LNCaP clone FGC (cell line): Measurements from ENCODE around the gene FOXR1.
"Not testable (repeated sequence)": the region's sequence is repeated elsewhere in the genome, so short reads cannot be mapped to it uniquely, and the experiment has no call there.

Experiments used
- DNase-seq: peaks from one replicate; pipeline ENCODE4 v3.0.0-alpha.2; 2011; ENCODE audit warnings: low read depth
- H3K4me3 ChIP-seq: 2 replicates; pipeline ENCODE4 v1.5.1; 2011; ENCODE audit warnings: mild to moderate bottlenecking, low read depth, low read length, control low read depth
- TF ChIP-seq, protein P1 (sequence below): IDR thresholded peaks from 2 replicates; pipeline ENCODE4 v1.5.1; 2012; ENCODE audit warnings: mild to moderate bottlenecking; ENCODE audit not compliant: control insufficient read depth, insufficient read depth; ENCODE audit errors: extremely low read depth

FOXR1 gene

DNA sequence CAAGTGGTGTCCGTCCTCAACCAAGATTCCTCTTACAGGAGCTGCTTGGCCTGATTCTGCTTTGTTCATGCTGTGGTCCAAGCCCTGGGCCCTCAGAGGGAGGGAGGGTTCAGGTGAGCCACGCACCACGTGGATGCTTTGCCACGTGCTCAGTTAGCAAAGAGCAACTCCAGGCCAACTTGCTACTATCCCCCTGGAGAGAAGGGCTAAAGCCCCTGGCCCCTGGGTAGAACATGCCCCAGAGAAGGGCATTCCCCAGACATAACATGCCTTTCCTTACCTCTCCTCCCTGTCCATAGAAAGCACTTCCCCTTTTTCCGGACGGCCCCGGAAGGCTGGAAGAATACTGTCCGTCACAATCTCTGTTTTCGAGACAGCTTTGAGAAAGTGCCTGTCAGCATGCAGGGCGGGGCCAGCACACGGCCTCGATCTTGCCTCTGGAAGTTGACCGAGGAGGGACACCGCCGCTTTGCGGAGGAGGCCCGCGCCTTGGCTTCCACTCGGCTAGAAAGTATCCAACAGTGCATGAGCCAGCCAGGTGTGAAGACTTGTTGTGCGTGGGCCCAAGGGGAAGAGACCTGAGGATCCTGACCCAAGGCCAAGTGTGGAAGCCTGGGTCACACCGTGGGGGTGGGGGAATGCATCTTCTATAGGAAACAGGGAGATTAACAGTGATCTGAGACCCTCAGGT, 8.8 kb downstream of the FOXR1 start:
- no peak for DNase-seq
- H3K4me3 ChIP-seq, result no peak overlapping the region
- TF ChIP-seq, protein P1, sequence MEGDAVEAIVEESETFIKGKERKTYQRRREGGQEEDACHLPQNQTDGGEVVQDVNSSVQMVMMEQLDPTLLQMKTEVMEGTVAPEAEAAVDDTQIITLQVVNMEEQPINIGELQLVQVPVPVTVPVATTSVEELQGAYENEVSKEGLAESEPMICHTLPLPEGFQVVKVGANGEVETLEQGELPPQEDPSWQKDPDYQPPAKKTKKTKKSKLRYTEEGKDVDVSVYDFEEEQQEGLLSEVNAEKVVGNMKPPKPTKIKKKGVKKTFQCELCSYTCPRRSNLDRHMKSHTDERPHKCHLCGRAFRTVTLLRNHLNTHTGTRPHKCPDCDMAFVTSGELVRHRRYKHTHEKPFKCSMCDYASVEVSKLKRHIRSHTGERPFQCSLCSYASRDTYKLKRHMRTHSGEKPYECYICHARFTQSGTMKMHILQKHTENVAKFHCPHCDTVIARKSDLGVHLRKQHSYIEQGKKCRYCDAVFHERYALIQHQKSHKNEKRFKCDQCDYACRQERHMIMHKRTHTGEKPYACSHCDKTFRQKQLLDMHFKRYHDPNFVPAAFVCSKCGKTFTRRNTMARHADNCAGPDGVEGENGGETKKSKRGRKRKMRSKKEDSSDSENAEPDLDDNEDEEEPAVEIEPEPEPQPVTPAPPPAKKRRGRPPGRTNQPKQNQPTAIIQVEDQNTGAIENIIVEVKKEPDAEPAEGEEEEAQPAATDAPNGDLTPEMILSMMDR, result no peak

DNA sequence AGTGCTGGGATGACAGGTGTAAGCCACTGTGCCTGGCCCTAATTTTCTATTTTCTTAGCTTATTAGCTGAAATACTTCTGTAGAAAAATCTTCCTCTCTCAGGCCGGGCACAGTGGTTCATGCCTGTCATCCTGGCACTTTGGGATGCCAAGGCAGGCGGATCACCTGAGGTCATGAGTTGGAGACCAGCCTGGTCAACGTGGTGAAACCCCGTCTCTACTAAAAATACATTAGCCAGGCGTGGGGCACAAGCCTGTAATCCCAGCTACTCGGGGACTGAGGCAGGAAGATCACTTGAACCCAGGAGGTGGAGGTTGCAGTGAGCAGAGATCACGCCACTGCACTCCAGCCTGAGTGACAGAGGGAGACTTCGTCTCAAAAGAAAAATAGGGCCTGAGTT, 12.8 kb downstream of the FOXR1 start:
- not testable (repeated sequence) for DNase-seq

DNA sequence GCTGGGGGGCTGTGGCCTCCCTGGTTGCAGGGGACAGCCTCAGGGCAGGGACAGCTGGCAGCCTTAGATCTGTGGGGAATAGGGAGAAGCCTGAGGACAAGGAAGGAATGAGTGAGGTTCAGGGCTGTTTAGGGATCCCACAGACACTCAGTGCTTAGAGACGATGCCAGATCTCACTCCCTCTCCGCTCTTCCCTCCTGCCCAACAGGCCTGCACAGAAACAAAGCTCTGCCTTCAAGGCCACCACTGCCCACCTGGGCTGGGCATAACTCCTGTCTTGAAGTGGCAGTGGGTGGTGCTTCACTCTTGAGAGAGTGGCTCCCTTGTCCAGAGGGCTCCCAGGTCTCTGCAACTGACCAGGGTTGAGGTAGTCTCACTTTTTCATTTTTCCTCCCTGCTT, 13.3 kb downstream of the FOXR1 start:
- TF ChIP-seq, protein P1, result no peak
- DNase-seq, result no peak

More for the DNA sequence above, 12.8 kb downstream of the FOXR1 start:
- H3K4me3 ChIP-seq, result not testable (repeated sequence)

DNA sequence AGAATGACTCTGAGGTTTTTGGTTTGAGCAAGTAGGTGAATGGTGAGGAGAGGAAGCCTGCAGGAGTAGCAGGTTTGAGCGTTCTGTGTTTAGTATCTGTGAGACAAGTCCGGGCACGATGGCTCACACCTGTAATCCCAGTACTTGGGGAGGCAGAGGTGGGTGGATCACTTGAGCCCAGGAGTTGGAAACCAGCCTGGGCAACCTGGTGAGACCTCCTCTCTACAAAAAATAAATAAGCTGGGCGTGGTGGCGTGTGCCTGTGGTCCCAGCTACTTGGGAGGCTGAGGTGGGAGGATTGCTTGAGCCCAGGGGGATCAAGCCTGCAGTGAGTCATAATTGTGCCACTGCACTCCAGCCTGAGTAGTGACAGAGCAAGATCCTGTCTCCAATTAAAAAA, 16.7 kb downstream of the FOXR1 start:
- TF ChIP-seq, protein P1, result no peak
- no peak overlapping the region for H3K4me3 ChIP-seq
- DNase-seq, result no peak

More for the DNA sequence above, 13.3 kb downstream of the FOXR1 start:
- H3K4me3 ChIP-seq, result no peak overlapping the region

DNA sequence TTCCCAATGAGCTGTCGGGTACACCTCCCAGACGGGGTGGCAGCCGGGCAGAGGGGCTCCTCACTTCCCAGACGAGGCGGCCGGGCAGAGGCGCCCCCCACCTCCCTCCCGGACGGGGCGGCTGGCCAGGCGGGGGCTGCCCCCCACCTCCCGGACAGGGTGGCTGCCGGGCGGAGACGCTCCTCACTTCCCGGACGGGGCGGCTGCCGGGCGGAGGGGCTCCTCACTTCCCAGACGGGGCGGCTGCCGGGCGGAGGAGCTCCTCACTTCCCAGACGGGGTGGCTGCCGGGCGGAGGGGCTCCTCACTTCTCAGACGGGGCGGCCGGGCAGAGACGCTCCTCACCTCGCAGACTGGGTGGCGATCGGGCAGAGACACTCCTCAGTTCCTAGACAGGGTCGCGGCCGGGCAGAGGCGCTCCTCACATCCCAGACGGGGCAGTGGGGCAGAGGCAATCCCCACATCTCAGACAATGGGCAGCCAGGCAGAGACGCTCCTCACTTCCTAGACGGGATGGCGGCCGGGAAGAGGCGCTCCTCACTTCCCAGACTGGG, 20.0 kb downstream of the FOXR1 start:
- not testable (repeated sequence) for DNase-seq, H3K4me3 ChIP-seq

DNA sequence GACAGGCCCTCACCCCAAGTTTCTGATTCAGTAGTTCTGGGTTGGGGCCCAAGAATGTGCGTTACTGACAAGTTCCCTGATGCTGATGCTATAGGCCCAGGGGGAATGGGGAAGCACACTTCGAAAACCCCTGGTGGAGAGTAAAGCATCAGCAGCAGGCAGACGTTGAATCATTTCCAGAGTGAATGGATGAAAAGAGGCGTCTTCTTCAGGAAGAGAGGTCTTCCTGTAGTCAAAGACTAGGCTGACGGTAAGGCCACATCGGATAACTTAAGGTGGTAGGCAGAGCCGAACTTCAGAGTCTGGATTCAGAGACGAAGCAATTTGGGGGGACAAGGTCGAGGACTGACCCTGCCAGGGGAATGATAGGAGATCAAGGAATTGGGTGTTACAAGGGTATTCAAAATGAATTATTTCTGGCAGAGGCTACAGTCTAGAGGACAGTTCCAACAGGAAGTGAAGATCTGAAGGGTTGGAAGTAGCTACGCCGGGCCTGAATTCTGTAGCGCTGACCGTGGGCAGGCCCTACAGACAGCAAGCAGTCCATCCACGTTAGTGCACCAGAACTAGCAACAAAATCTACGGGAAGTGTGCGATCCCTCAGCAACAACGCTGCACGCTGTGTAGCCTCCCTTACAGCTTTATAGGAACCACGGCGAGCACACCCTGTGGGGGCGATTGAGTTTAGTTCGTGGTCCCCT, 25.5 kb downstream of the FOXR1 start:
- DNase-seq, result no peak
- TF ChIP-seq, protein P1, result no peak
- peak overlapping the region; percentile 80 for H3K4me3 ChIP-seq

DNA sequence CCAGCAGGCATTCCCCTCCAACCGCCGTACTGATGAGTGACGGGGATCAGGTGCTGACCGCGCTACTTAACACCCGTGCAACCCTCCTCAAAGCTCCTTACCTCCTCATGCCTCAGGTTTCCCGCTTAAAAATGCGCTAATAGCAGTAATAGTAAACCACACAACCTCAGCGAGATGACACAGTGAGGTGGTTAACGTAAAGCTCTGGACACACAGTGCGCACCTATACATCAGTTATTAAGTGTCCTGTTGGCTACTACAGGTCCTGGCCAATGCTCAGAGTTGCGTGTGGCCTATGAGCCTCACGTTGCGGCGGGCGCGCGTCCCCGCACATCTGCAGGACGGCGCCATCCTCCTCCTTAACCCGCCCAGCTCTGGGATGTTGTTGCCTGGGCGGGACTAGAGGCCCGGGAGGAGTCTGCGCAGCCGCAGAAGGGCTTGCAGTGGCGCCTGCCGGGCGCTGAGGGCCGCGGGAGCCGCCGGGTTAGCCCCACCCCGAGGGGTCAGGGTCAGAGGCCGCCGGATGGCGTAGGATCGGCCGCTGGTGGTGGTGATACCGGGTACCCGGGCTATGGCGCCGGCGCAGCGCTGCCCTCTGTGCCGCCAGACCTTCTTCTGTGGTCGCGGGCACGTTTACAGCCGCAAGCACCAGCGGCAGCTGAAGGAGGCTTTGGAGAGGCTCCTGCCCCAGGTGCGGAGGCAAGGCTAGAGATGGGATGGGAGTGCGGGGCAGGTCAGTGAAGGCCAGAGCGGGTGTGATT, 26.2 kb downstream of the FOXR1 start, which contains the start of gene CENATAC:
Gene CENATAC (plus strand): TSS at position 512 of the 761 bp plus-strand sequence. CDS start 60 bp downstream, at position 572.
- peak within 1 kb of the TSS; percentile 80 for H3K4me3 ChIP-seq
- peak; percentile 70 for DNase-seq
- TF ChIP-seq, protein P1, result 0 out of 2 replicates have a peak, but pooled peaks have one; percentile 8
